ENCODE measurements around the gene HSPBP1. TPM values are rescaled to one million over a fixed set of nuclear protein-coding genes. Genes with fewer than 3 reads are reported as not detected.

The HSPBP1 gene
- total RNA-seq, 2 experiments from 2014 or later, result 14.3 to 15.1 TPM

GRCh38 chr19:55266840-55267239, 13.1 kb downstream of the HSPBP1 start:
- Histone ChIP-seq H3K4me1 (ENCODE audit: insufficient read depth, low read length) (no peaks in the 10 kb centered on the region), H3K36me3 (ENCODE audit: insufficient read depth, low read length) (peaks cover 10% of the 10 kb centered on the region), H3K4me3 (ENCODE audit: low read length) (no peak overlapping the region), H3K27me3 (ENCODE audit: control insufficient read depth in 1 of 2, insufficient read depth in 2 of 2, low read length in 2 of 2) (no peaks in the 10 kb centered on the region), H3K9me3 (ENCODE audit: control insufficient read depth in 1 of 2, insufficient read depth in 1 of 2, low read length in 2 of 2) (peaks cover 0 to 5% of the 10 kb centered on the region in 2 experiments), H3K27ac (ENCODE audit: low read depth in 1 of 2, low read length in 2 of 2) (no peak overlapping the region)
- Mint-ChIP-seq H3K9me3 (no peaks in the 10 kb centered on the region), H3K27me3 (no peaks in the 10 kb centered on the region), H3K27ac (no peak overlapping the region), H3K36me3 (ENCODE audit: low read depth) (peaks cover 41% of the 10 kb centered on the region), H3K4me1 (ENCODE audit: low read depth) (peaks cover 6% of the 10 kb centered on the region), H3K4me3 (no peak overlapping the region)
- ChIA-PET POLR2A (no interaction called here), CTCF (no interaction called here)
- intact Hi-C loops (cut with DNase I, micrococcal nuclease), result no loop called here
- no peak for DNase-seq
- no peak for TF ChIP-seq CTCF (IDR thresholded peaks at IDR 0.05)
- ATAC-seq (ENCODE audit: poor library complexity), result no peak

GRCh38 chr19:55266404-55266803, 13.5 kb downstream of the HSPBP1 start:
- no peaks in the 10 kb centered on the region for H3K27me3 Mint-ChIP-seq
- no peaks in the 10 kb centered on the region for H3K27me3 ChIP-seq (ENCODE audit: control insufficient read depth in 1 of 2, insufficient read depth in 2 of 2, low read length in 2 of 2)
- peaks cover 0 to 5% of the 10 kb centered on the region in 2 experiments for H3K9me3 ChIP-seq (ENCODE audit: control insufficient read depth in 1 of 2, insufficient read depth in 1 of 2, low read length in 2 of 2)
- POLR2A ChIA-PET, result no interaction called here
- intact Hi-C loops (cut with DNase I, micrococcal nuclease), result no loop called here
- H3K4me1 ChIP-seq (ENCODE audit: insufficient read depth, low read length), result no peaks in the 10 kb centered on the region
- H3K4me3 ChIP-seq (ENCODE audit: low read length), result no peak overlapping the region
- no peaks in the 10 kb centered on the region for H3K9me3 Mint-ChIP-seq
- H3K36me3 ChIP-seq (ENCODE audit: insufficient read depth, low read length), result peaks cover 10% of the 10 kb centered on the region
- H3K27ac Mint-ChIP-seq, result no peak overlapping the region
- no peak for DNase-seq
- H3K36me3 Mint-ChIP-seq (ENCODE audit: low read depth), result peaks cover 37% of the 10 kb centered on the region
- H3K4me1 Mint-ChIP-seq (ENCODE audit: low read depth), result peaks cover 6% of the 10 kb centered on the region
- no peak for ATAC-seq (ENCODE audit: poor library complexity)
- H3K4me3 Mint-ChIP-seq, result no peak overlapping the region
- TF ChIP-seq CTCF (IDR thresholded peaks at IDR 0.05), result no peak
- no peak overlapping the region for H3K27ac ChIP-seq (ENCODE audit: low read depth in 1 of 2, low read length in 2 of 2)
- CTCF ChIA-PET, result no interaction called here

- H3K4me3 ChIP-seq (ENCODE audit: low read length), result no peak overlapping the region
- H3K27ac ChIP-seq (ENCODE audit: low read depth in 1 of 2, low read length in 2 of 2), result no peak overlapping the region
- H3K4me3 Mint-ChIP-seq, result no peak overlapping the region
- H3K4me1 ChIP-seq (ENCODE audit: insufficient read depth, low read length), result no peaks in the 10 kb centered on the region
- CTCF ChIA-PET, result no interaction called here
- H3K27ac Mint-ChIP-seq, result no peak overlapping the region
- peaks cover 0 to 5% of the 10 kb centered on the region in 2 experiments for H3K9me3 ChIP-seq (ENCODE audit: control insufficient read depth in 1 of 2, insufficient read depth in 1 of 2, low read length in 2 of 2)
- DNase-seq, result peak in 1 of 14 experiments; percentile 9
- H3K27me3 Mint-ChIP-seq, result no peaks in the 10 kb centered on the region
- no peak for ATAC-seq (ENCODE audit: poor library complexity)
- no peak for TF ChIP-seq CTCF (IDR thresholded peaks at IDR 0.05)
- H3K36me3 ChIP-seq (ENCODE audit: insufficient read depth, low read length), result peaks cover 10% of the 10 kb centered on the region
- H3K27me3 ChIP-seq (ENCODE audit: control insufficient read depth in 1 of 2, insufficient read depth in 2 of 2, low read length in 2 of 2), result no peaks in the 10 kb centered on the region
- POLR2A ChIA-PET, result no interaction called here
- peaks cover 6% of the 10 kb centered on the region for H3K4me1 Mint-ChIP-seq (ENCODE audit: low read depth)
- no peaks in the 10 kb centered on the region for H3K9me3 Mint-ChIP-seq
- intact Hi-C loops (cut with DNase I, micrococcal nuclease), result no loop called here
- H3K36me3 Mint-ChIP-seq (ENCODE audit: low read depth), result peaks cover 31% of the 10 kb centered on the region
Observed at GRCh38 chr19:55265723-55266386, 14.1 kb downstream of the HSPBP1 start.
